A673 (cell line): Measurements from ENCODE around the gene RANBP10.
A peak's percentile ranks its signal among the peaks of the same experiment; 100 is the strongest.

Experiments
- CTCF ChIP-seq: fragments of 300-800, 200-600 bp; sonication (generic); conservative IDR thresholded peaks from 2 replicates; pipeline ENCODE4 v1.5.1; 2017; ENCODE audit warnings: low read depth, mild to moderate bottlenecking, antibody characterized with exemption, low read length, moderate library complexity, mixed read lengths
- EZH2 ChIP-seq: fragments of 200-600 bp; sonication (generic); IDR thresholded peaks from 2 replicates; pipeline ENCODE4 v1.6.1; 2017; ENCODE audit warnings: borderline replicate concordance, low read depth, mild to moderate bottlenecking, mixed read lengths, antibody characterized with exemption, low read length; ENCODE audit not compliant: poor library complexity, severe bottlenecking

- TF ChIP-seq EZH2 = no peak
- TF ChIP-seq CTCF = peak; percentile 33; the same call in 1 of the 2 replicates
Measured at GRCh38 chr16:67842509-67843342, 36.4 kb upstream of the RANBP10 start.
